Measurements from ENCODE around the gene DAP. TPM values are rescaled to one million over a fixed set of nuclear protein-coding genes. Genes with fewer than 3 reads are reported as not detected.

DAP gene
- total and polyA plus RNA-seq, 5 donors: 43.2 to 77.0 (median 55.8) TPM

DNA sequence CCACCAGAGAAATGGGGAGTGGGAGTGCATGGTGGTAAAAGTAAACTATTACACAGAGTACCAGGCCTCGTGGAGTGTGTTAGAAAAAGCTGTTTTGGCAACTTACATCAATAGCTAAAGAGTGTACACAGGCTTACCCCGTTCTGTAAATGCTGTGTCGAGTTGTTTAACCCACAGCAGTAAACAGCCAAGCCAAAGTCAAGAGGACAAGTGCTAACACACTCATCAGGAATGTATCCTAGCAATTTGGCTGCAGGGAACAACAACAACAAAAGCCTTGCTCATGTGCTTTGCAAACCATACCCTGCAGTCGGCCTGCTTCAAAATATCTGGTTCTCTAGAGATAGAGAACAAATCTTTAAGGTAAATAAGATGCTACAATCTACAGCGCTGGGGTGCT, 15.9 kb downstream of the DAP start:
- H3K9me3 ChIP-seq (ENCODE audit: control insufficient read depth, low read length): peaks cover 6% of the 10 kb centered on the region
- no peaks in the 10 kb centered on the region for H3K4me1 ChIP-seq (ENCODE audit: control insufficient read depth, insufficient read depth, low read length)
- no peaks in the 10 kb centered on the region for H3K27me3 ChIP-seq (ENCODE audit: control insufficient read depth, insufficient read depth)
- no peak overlapping the region for H3K27ac ChIP-seq (ENCODE audit: low read length)
- DNase-seq (no peak), ATAC-seq (peak; percentile 78 to 82)
- 66% methylated on average over 5 of the region's 5 CpGs for WGBS
- no peak overlapping the region for H3K4me3 ChIP-seq (ENCODE audit: low read length)
- intact Hi-C loops (cut with DNase I): no loop called here

GRCh38 chr5:10744681-10745080, 16.4 kb downstream of the DAP start:
- Histone ChIP-seq H3K4me1 (ENCODE audit: control insufficient read depth, insufficient read depth, low read length) (no peaks in the 10 kb centered on the region), H3K9me3 (ENCODE audit: control insufficient read depth, low read length) (peaks cover 4% of the 10 kb centered on the region), H3K4me3 (ENCODE audit: low read length) (no peak overlapping the region), H3K27me3 (ENCODE audit: control insufficient read depth, insufficient read depth) (no peaks in the 10 kb centered on the region), H3K27ac (ENCODE audit: low read length) (peak overlapping the region; percentile 42)
- 82% methylated on average over 8 of the region's 8 CpGs for WGBS
- DNase-seq (peak in 1 of 3 donors; percentile 29), ATAC-seq (peak; percentile 17 to 52)
- intact Hi-C loops (cut with DNase I): no loop called here

- intact Hi-C loops (cut with DNase I): no loop called here
- no peak for DNase-seq
- H3K9me3 ChIP-seq (ENCODE audit: control insufficient read depth, low read length): peaks cover 4% of the 10 kb centered on the region
- no peak overlapping the region for H3K27ac ChIP-seq (ENCODE audit: low read length)
- no peak for ATAC-seq
- H3K4me1 ChIP-seq (ENCODE audit: control insufficient read depth, insufficient read depth, low read length): no peaks in the 10 kb centered on the region
- no peak overlapping the region for H3K4me3 ChIP-seq (ENCODE audit: low read length)
- H3K27me3 ChIP-seq (ENCODE audit: control insufficient read depth, insufficient read depth): no peaks in the 10 kb centered on the region
These were observed 17.1 kb downstream of the DAP start for GRCh38 chr5:10743951-10744350.

DNA sequence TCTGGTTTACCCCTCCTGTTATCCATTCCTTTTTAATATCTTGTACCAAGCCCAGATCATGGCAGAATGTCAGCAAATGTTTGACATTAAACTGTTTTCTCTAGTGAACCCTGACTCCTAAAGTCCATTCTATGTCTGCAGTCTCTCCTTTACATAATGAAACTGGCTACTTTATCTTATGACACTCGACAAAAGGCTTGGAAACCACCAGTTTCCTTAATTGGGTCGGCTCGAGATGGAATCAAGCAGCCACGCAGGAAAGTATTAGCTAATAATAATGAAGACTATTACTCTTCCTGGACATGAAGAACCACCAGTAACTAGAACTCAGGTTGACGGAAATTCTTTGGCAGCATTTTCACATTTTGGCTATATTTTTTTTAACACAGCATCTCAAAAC, 17.5 kb downstream of the DAP start:
- 69% methylated on average over 5 of the region's 5 CpGs for WGBS
- H3K9me3 ChIP-seq (ENCODE audit: control insufficient read depth, low read length): peaks cover 4% of the 10 kb centered on the region
- H3K27me3 ChIP-seq (ENCODE audit: control insufficient read depth, insufficient read depth): no peaks in the 10 kb centered on the region
- intact Hi-C loops (cut with DNase I): no loop called here
- no peak overlapping the region for H3K4me3 ChIP-seq (ENCODE audit: low read length)
- DNase-seq (no peak), ATAC-seq (no peak)
- no peaks in the 10 kb centered on the region for H3K4me1 ChIP-seq (ENCODE audit: control insufficient read depth, insufficient read depth, low read length)
- H3K27ac ChIP-seq (ENCODE audit: low read length): no peak overlapping the region

DNA sequence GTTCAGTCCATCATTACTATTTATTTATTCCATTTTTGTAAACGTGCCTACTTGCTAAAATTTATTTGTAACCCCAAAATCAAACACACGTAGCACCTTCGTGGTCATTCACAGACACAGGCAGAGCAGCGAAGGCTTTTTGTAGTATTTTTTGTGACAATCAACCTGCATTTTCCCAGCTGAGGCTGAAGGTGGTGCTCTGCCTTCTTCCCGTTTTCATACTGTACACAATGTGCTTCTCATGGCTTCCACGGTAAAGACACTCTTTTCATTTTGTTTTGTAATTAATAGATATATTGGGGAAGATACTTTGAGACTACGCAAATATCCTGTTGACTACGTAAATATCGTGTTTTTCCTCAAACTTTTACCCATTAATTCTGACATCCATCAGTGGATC, 19.4 kb downstream of the DAP start:
- Histone ChIP-seq H3K9me3 (ENCODE audit: control insufficient read depth, low read length) (peaks cover 4% of the 10 kb centered on the region), H3K4me1 (ENCODE audit: control insufficient read depth, insufficient read depth, low read length) (no peaks in the 10 kb centered on the region), H3K27ac (ENCODE audit: low read length) (no peak overlapping the region), H3K27me3 (ENCODE audit: control insufficient read depth, insufficient read depth) (no peaks in the 10 kb centered on the region), H3K4me3 (ENCODE audit: low read length) (no peak overlapping the region)
- ATAC-seq: no peak
- DNase-seq: no peak
- WGBS: 93% methylated on average over 9 of the region's 9 CpGs
- intact Hi-C loops (cut with DNase I): no loop called here

DNA sequence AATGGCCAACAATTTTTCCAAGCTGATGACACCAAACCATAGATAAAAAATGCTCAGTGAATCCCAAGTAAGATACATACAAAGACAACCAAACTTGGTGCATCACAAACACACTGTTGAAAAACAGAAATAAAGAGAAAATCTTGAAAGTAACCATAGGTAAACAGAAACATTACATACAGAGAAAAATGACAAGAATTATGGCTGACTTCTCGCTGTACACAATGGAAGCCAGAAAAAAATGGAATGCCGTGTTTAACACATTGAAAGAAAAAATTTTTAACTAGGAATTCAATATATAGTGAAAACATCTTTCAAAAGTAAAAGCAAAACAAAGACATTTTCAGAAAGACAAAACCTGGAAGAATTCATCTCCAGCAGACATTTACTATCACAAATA, 20.6 kb downstream of the DAP start:
- peaks cover 4% of the 10 kb centered on the region for H3K9me3 ChIP-seq (ENCODE audit: control insufficient read depth, low read length)
- no peak overlapping the region for H3K4me3 ChIP-seq (ENCODE audit: low read length)
- no peaks in the 10 kb centered on the region for H3K27me3 ChIP-seq (ENCODE audit: control insufficient read depth, insufficient read depth)
- 97% methylated on average over 2 of the region's 2 CpGs for WGBS
- peaks cover 3% of the 10 kb centered on the region for H3K4me1 ChIP-seq (ENCODE audit: control insufficient read depth, insufficient read depth, low read length)
- no peak for DNase-seq
- no peak for ATAC-seq
- no peak overlapping the region for H3K27ac ChIP-seq (ENCODE audit: low read length)
- intact Hi-C loops (cut with DNase I): no loop called here

DNA sequence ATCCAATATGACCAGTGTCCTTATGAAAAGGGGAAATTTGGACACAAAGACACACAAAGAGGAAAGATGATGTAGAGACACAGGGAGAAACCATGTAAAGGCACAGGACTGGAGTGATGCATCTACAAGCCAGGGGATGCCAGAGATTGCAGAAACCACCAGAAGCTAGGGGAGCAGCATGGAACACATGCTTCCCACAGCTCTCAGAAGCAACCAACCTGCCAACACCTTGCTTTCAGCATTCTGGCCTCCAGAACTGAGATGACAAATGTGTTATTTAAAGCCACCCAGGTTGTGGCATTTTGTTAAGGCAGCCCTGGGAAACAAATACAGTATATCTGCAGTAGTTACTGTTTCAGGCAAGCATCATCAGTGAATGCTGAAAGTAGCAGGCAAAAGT, 23.2 kb downstream of the DAP start:
- DNase-seq (no peak), ATAC-seq (no peak)
- intact Hi-C loops (cut with DNase I): no loop called here

DNA sequence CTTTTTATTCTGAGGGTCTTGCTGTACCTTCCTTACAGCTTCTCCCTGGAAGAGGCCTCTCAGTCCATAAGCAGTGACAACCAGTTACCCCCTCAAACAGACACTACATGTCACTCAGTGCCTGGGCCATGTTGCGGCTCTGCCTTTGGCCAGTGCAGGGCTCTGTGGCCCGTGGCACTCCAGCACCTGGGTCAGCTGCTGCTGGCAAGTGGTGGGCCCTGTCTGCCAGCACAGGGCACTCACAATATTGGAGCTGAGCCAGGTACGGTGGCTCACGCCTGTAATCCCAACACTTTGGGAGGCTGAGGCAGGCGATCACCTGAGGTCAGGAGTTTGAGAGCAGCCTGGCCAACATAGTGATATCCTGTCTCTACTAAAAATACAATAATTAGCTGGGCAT, 24.2 kb downstream of the DAP start:
- ATAC-seq: peak in 1 of 2 donors; percentile 39
- intact Hi-C loops (cut with DNase I): no loop called here
- 77% methylated on average over 5 of the region's 5 CpGs for WGBS

More for the DNA sequence above, 23.2 kb downstream of the DAP start:
- no peak overlapping the region for H3K4me3 ChIP-seq (ENCODE audit: low read length)
- peaks cover 1% of the 10 kb centered on the region for H3K9me3 ChIP-seq (ENCODE audit: control insufficient read depth, low read length)
- H3K27me3 ChIP-seq (ENCODE audit: control insufficient read depth, insufficient read depth): no peaks in the 10 kb centered on the region
- peaks cover 3% of the 10 kb centered on the region for H3K4me1 ChIP-seq (ENCODE audit: control insufficient read depth, insufficient read depth, low read length)
- no peak overlapping the region for H3K27ac ChIP-seq (ENCODE audit: low read length)

GRCh38 chr5:10736354-10736753, 24.7 kb downstream of the DAP start:
- no peak overlapping the region for H3K4me3 ChIP-seq (ENCODE audit: low read length)
- DNase-seq (no peak), ATAC-seq (peak; percentile 10)
- intact Hi-C loops (cut with DNase I): no loop called here
- H3K27ac ChIP-seq (ENCODE audit: low read length): no peak overlapping the region
- H3K27me3 ChIP-seq (ENCODE audit: control insufficient read depth, insufficient read depth): no peaks in the 10 kb centered on the region
- 73% methylated on average over 11 of the region's 11 CpGs for WGBS
- H3K4me1 ChIP-seq (ENCODE audit: control insufficient read depth, insufficient read depth, low read length): peaks cover 3% of the 10 kb centered on the region
- no peaks in the 10 kb centered on the region for H3K9me3 ChIP-seq (ENCODE audit: control insufficient read depth, low read length)

More for the DNA sequence above, 24.2 kb downstream of the DAP start:
- Histone ChIP-seq H3K4me3 (ENCODE audit: low read length) (no peak overlapping the region), H3K4me1 (ENCODE audit: control insufficient read depth, insufficient read depth, low read length) (peaks cover 3% of the 10 kb centered on the region), H3K27ac (ENCODE audit: low read length) (no peak overlapping the region), H3K9me3 (ENCODE audit: control insufficient read depth, low read length) (no peaks in the 10 kb centered on the region), H3K27me3 (ENCODE audit: control insufficient read depth, insufficient read depth) (no peaks in the 10 kb centered on the region)
- no peak for DNase-seq

- DNase-seq (peak in 2 of 3 donors; percentile 62 to 66), ATAC-seq (peak; percentile 45 to 74)
- Histone ChIP-seq H3K9me3 (ENCODE audit: control insufficient read depth, low read length) (no peaks in the 10 kb centered on the region), H3K27me3 (ENCODE audit: control insufficient read depth, insufficient read depth) (no peaks in the 10 kb centered on the region), H3K4me3 (ENCODE audit: low read length) (no peak overlapping the region), H3K4me1 (ENCODE audit: control insufficient read depth, insufficient read depth, low read length) (peaks cover 3% of the 10 kb centered on the region), H3K27ac (ENCODE audit: low read length) (no peak overlapping the region)
- 66% methylated on average over 8 of the region's 8 CpGs for WGBS
- intact Hi-C loops (cut with DNase I): no loop called here
These were observed 25.3 kb downstream of the DAP start for GRCh38 chr5:10735569-10736276.

- Histone ChIP-seq H3K9me3 (ENCODE audit: control insufficient read depth, low read length) (no peaks in the 10 kb centered on the region), H3K4me1 (ENCODE audit: control insufficient read depth, insufficient read depth, low read length) (peaks cover 3% of the 10 kb centered on the region), H3K27ac (ENCODE audit: low read length) (no peak overlapping the region), H3K4me3 (ENCODE audit: low read length) (no peak overlapping the region), H3K27me3 (ENCODE audit: control insufficient read depth, insufficient read depth) (no peaks in the 10 kb centered on the region)
- WGBS: 79% methylated on average over 8 of the region's 8 CpGs
- no peak for DNase-seq
- intact Hi-C loops (cut with DNase I): no loop called here
- no peak for ATAC-seq
These were observed 26.1 kb downstream of the DAP start for GRCh38 chr5:10734832-10735523.
